Endometrial microvascular endothelial cells (primary cell): Measurements from ENCODE around the gene GPR107. TPM values are rescaled to one million over a fixed set of nuclear protein-coding genes. Genes with fewer than 3 reads are reported as not detected.

Experiments
- in situ Hi-C: cut with HindIII; loops from 2 replicates; pipeline ENCODE4 v1.10.0; 2017; ENCODE audit warnings: low sequenced_read_pairs, low pct_unique_long_range_greater_than_20kb; ENCODE audit errors: inconsistent ontology term
- total RNA-seq: library from RNA; depleted of rRNA; stranded (reverse); fragments of >200 nt; gene quantifications from one replicate; pipeline ENCODE4 v1.2.3, GENCODE V29; 2015; ENCODE audit errors: inconsistent ontology term

Gene GPR107
- total RNA-seq, 1 donor from 2014 or later: 21.6 TPM

DNA sequence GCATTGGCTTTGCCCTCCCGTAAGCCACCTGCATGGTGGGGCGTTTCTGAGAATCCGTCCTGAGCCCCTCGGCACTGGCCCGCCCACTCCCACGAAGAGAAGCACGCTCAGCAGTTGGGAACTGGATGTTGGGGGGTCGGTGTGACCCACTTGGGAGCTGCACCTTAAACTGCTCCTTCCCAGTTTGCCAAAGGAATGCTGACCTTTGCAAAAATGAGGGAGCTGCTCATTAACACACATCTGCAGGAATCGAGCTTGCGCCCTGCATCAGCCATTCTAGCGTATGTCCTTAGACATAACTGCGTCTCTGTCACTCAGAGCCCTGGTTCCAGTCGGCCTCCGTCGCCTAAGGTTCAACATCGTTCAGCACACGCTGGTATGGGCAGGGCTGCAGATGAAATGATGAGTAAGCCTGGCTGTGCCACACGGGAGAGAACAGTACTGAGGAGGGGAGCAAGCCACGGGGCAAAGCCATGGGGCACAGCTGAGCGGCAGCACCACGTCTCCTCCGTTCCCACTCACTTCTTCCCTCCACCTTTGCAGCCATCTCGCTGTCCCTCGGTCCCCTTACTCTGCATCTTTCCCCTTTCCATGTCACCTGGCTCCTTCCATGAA lies 89.7 kb downstream of the GPR107 start:
- in situ Hi-C loops: no loop called here

DNA sequence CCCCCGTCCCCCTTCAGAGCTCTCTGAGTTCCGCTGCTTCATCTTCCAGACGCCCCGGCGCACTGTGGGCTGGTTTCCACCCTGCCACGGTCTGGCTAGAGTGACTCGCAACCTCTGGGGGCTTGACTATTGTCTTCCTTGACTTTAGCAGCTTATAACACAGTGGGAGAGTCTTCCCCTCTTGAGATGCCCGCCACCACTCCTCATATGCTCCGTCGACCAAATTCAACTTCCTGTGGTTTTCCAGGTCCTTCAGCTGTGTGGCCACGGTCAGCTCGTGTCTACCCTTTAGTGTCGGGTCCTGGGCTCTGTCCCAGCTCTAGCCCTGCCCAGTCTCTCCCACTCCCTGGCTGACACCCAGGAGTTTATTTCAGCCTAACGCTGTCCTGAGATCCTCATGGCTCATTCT lies 90.3 kb downstream of the GPR107 start:
- in situ Hi-C loops: no loop called here

GRCh38 chr9:130144703-130145102 lies 91.0 kb downstream of the GPR107 start:
- in situ Hi-C loops: no loop called here

GRCh38 chr9:130145658-130146057 lies 92.0 kb downstream of the GPR107 start:
- in situ Hi-C loops: no loop called here

- in situ Hi-C loops: no loop called here
Measured at GRCh38 chr9:130147198-130147597, 93.5 kb downstream of the GPR107 start.

GRCh38 chr9:130147910-130148309 lies 94.2 kb downstream of the GPR107 start:
- in situ Hi-C loops: no loop called here

DNA sequence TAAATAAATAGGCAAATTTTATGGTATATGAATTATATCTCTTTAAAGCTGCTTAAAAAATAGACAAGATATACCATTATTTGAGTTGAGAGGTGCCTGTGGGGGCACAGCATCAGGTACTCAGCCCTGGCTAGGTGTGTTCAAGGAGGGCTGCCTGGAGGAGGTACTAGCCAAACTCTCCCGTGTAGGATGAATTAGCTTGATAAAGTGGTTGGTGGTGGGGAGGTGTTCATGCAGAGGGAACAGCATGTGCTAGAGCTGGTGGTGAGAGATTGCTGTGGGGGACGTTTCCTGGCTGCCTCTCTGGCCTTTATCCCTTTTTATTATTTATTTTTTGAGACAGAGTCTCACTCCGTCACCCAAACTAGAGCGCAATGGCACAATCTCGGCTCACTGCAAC lies 95.3 kb downstream of the GPR107 start:
- in situ Hi-C loops: no loop called here

- in situ Hi-C loops: no loop called here
Measured at GRCh38 chr9:130149654-130150286, 96.1 kb downstream of the GPR107 start.

GRCh38 chr9:130150779-130151382 lies 97.2 kb downstream of the GPR107 start:
- in situ Hi-C loops: no loop called here

DNA sequence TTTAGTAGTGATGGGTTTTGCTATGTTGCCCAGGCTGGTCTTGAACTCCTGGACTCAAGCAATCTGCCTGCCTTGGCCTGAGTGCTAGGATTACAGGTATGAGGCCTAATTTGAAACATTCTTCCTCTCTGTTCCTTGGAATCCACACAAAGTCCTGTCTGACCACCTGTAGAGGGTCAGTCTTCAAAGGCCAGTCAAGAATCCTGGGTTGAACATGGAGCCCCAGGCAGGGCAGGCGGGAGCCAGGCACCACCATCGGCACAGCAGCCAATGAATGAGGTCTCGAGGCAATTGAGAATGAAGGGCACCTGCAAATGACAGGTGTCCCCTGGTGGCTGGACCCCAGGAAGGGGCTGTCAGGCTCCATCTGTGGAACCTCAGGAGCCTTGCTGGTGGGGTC lies 101.1 kb downstream of the GPR107 start:
- in situ Hi-C loops: no loop called here

DNA sequence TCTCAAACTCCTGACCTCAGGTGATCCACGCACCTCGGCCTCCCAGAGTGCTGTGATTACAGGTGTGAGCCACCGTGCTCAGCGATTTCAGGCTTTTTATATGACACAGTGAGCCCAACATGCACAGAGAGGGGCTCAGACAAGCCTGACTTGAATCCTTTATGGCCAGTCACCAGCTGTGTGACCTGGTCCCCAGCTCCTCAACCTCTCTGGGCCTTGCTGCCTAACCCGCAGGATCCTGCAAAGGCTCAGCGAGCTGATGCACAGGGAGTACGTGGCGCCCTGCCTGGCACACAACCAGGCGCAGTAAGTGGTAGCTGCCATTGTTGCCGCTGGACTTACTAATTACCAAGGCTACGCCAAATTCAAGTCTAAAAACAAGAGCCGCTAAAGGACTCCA lies 101.9 kb downstream of the GPR107 start:
- in situ Hi-C loops: no loop called here

GRCh38 chr9:130156672-130157071 lies 103.0 kb downstream of the GPR107 start:
- in situ Hi-C loops: no loop called here

- in situ Hi-C loops: no loop called here
Measured at GRCh38 chr9:130157079-130157478, 103.4 kb downstream of the GPR107 start.

GRCh38 chr9:130158001-130158400 lies 104.3 kb downstream of the GPR107 start:
- in situ Hi-C loops: no loop called here

DNA sequence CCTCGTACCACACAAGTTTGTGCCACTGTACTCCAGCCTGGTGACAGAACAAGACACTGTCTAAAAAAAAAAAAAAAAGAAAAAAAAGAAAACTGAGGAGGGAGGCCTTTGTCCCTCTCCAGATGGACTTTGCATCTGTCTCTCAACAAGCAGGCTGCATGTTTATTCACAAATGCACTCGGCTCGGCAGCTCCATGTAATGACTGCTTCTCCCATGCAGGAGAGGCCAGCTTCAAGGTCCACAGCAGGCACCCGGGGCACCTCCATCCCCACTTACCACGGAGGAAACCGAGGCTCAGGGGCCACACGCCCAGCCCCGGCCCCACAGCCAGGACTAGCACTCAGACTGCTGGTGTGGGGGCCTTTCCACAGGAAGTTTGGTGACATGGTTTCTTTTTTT lies 105.4 kb downstream of the GPR107 start:
- in situ Hi-C loops: no loop called here

DNA sequence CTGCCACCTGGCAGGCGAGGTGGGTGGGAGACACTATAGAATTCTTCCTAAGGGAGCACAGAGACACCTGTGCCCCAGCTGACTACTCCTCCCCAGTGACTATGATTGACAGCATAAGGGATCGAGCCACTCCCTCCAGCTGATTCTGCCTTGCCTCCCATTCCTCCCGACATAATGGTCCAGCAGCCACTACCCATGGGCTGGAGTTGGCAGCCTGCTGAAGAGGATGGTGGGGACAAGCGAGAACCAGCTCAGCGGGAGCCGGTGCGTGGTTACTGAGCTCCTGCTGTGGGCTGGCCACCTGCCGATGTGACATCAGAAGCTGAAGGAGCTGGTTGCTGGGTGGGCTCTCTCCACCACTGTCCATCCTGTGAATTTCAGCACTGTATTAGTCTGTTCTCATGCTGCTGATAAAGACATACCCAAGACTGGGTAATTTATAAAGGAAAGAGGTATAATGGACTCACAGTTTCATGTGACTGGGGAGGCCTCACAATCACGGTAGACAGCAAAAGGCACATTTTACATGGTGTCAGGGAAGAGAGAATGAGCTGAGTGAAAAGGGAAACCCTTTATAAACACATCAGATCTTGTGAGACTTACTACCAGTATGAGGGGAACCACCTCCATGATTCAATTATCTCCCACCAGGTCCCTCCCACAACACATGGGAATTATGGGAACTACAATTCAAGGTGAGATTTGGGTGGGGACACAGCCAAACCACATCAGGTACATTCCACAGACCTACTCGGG lies 106.4 kb downstream of the GPR107 start:
- in situ Hi-C loops: no loop called here

- in situ Hi-C loops: no loop called here
Measured at GRCh38 chr9:130160862-130161470, 107.3 kb downstream of the GPR107 start.

- in situ Hi-C loops: no loop called here
Measured at GRCh38 chr9:130165579-130165978, 111.9 kb downstream of the GPR107 start.

DNA sequence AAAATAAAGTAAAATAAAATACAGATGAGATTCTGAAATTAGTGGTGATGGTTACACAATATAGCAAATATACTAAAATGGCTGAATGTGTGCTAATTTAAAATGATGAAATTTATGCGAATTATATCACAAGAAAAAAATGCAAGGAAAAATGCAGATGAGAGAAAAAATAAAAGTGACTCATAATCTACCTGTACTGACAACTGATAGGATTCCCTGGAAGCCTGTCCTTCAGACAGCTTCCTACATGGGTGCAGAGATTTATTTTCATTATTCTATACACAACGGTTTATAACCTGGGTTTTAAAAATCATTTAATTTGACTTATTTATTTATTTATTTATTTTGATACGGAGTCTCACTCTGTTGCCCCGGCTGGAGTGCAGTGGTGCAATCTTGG lies 112.7 kb downstream of the GPR107 start:
- in situ Hi-C loops: no loop called here
